Fibroblast of villous mesenchyme (primary cell): ENCODE results near the gene TIMP4. TPM values are rescaled to one million over a fixed set of nuclear protein-coding genes. Genes with fewer than 3 reads are reported as not detected.

Experiments
- DNase-seq: peaks from one replicate; pipeline ENCODE4 v3.0.0-alpha.2; 2010; ENCODE audit warnings: low read depth
- H3K4me3 ChIP-seq: 2 replicates; pipeline ENCODE4 v1.5.1; 2011; ENCODE audit warnings: low read depth, mild to moderate bottlenecking, low read length
- CTCF ChIP-seq: IDR thresholded peaks from 2 replicates; pipeline ENCODE4 v1.5.1; 2012; ENCODE audit warnings: low read depth, mild to moderate bottlenecking, low read length; ENCODE audit not compliant: insufficient read depth
- total RNA-seq: library from RNA; depleted of rRNA; stranded (reverse); fragments of >200 nt; gene quantifications from 2 replicates; pipeline ENCODE4 v1.2.3, GENCODE V29; 2012

The TIMP4 gene
- total RNA-seq, 1 donor: 1.3 TPM

- H3K4me3 ChIP-seq: no peak overlapping the region
- peak; percentile 88 for TF ChIP-seq CTCF
- DNase-seq: peak; percentile 67
Measured at GRCh38 chr3:12175844-12176453, 17.2 kb upstream of the TIMP4 start.

DNA sequence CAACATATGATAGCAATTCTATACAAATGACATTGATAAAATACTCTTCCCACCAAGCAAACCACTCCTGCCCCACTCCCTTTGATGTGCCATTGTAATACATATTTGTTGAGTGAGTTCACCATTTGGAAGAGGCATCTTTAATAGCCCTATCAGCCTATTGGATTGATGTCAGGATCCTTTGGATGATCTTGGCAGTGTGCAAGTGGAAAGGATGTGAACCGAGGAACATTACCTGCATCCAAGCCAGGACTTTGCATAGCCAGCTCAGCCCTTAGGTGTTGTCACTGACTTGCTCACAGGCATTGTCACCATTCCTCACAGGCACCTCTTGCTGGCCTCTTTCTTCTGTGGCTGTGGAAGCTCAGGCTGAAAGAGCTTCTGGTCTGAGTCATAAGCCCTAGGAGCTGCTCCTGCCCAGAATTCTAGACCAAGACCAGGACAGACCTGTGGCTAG lies 16.5 kb upstream of the TIMP4 start:
- no peak for DNase-seq
- no peak for TF ChIP-seq CTCF
- H3K4me3 ChIP-seq: no peak overlapping the region

- no peak for TF ChIP-seq CTCF
- peak; percentile 57 for DNase-seq
Measured at GRCh38 chr3:12170207-12170606, 11.5 kb upstream of the TIMP4 start.

DNA sequence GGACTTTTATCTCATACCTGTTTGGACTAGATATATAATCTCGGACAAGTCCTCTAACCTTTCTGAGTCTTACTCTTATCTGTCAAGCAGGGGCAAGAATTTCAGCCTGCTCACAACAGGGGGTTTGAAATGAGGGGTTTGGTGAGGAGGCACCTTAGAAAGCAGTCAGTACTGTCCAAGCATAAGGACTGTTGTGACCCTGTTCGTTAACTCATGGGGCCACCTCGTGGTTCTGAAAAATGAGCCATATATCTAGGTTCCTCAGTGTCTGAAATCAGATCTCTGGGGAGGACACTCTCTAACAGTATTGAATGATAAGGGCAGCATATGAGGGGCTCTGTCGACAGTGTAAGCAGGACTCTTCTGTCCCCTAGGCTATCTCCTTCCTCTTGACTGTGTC lies 7.2 kb upstream of the TIMP4 start:
- no peak for DNase-seq
- TF ChIP-seq CTCF: no peak
- H3K4me3 ChIP-seq: no peak overlapping the region

More at GRCh38 chr3:12170207-12170606, 11.5 kb upstream of the TIMP4 start:
- no peak overlapping the region for H3K4me3 ChIP-seq

- H3K4me3 ChIP-seq: no peak overlapping the region
- TF ChIP-seq CTCF: no peak
- no peak for DNase-seq
Measured at GRCh38 chr3:12159227-12159601, 502 bp upstream of the TIMP4 start.

- no peak for DNase-seq
- no peak for TF ChIP-seq CTCF
- no peak overlapping the region for H3K4me3 ChIP-seq
Measured at GRCh38 chr3:12157026-12157425, 1.7 kb downstream of the TIMP4 start.

DNA sequence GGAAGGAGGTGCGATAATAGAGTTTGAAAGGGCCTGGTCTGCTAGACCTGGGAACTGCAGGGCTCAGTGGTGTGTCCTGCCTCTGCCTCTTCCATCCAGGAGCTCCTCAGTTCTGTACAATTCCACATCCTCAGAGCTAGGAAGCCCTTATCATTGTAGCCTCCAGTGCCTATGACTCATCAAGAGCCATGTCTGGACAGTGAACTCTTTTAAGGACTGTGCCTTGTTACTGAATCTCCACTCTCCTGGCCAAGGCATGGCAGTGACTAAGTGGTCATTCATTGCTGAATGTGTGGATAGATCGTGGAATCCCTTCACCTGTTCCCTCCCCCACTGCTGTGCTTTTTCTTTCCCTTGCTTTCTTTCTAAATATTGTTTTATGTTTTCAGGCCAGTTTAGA lies 2.9 kb downstream of the TIMP4 start:
- peak; percentile 91 for DNase-seq
- H3K4me3 ChIP-seq: no peak overlapping the region
- TF ChIP-seq CTCF: no peak
